CD4-positive, alpha-beta T cell treated with Interleukin-15 for 4 hours (primary cell): ENCODE data around the gene LRP2.
A peak's percentile ranks its signal among the peaks of the same experiment; 100 is the strongest.
"Not testable (repeated sequence)": the region's sequence is repeated elsewhere in the genome, so short reads cannot be mapped to it uniquely, and the experiment has no call there.

ENCODE experiments used
- DNase-seq: peaks from one replicate; pipeline ENCODE4 v3.0.0-alpha.2; 2020; ENCODE audit warnings: low spot score

LRP2 gene

DNA sequence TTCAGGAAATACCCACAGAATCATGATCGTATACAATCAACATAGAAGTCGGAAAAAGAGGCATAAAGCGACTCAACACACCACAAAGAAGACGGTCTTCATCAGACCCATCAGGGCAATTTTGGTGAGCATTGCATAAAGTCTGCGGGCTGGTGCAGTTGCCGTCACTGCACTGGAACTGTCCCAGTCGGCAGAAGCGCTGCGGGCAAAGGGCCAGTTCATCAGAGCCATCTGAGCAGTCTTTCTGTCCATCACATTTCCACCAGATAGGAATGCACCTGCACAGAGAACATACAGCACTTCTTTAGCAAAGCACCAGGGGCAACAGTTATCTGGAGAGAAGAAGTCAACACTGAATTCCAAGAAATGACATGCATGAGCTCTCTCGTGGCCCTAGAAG, 187.2 kb downstream of the LRP2 start:
- no peak for DNase-seq

DNA sequence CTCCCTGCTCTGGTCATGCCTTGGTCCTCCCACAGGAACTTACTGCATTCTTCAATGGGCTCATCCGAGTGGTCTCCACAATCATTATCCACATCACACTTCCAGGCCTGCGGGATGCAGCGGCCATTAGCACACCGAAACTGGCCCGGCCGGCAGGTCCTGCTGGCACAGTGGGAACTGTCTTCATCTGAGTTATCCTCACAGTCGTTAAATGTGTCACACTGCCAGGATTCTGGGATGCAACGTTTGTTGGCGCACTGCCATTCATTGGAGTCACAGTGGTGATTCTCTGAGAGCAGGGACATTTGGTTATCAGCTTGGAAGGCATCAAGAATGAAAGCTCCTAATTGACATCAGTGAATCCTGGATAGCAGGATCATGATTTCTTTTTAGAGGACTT, 188.5 kb downstream of the LRP2 start:
- no peak for DNase-seq

- DNase-seq, result no peak
These were observed 189.4 kb downstream of the LRP2 start for GRCh38 chr2:169172914-169173313.

DNA sequence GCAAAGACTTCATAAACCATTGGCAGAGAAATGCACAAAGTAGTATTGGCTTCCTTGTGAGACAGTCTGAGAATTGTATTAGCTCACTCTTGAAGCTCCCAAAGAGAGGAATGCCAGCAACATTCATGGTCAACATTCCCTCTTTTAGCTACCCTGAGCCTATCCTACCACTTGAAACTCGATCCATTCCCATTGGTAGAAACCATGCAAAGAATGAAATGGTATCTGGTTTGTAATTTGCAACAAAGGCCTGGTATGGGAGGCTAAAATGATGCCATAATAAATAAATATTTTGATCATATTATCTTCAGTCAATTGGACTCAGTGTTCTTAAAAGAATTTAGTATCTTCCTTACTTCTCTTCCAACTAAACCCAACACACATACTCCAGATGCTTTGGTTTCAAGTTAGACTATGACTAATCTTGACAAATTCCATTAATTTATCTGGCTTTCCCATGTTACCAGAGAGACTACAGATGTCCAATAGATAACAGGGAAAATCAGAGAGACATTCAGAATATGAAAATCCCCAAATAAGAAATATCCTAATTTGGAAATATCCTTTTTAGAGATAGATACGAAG, 190.1 kb downstream of the LRP2 start:
- no peak for DNase-seq

DNA sequence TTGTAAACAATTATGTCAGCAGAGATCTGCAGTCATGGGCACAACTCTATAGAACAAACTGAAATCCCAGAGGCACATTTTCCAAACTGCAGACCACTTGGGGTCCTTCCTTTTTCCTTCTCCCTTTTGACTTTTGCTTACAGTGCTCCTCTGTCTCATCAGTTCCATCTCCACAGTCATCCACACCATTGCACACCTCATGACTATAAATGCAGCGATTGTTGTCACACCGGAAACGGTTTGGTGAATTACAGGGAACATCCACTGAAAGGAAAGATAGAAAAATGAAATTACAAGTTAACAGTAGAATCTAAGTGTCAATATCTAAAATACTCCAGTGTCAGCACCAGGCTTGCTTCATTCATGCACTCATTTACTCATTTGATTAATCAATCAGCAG, 196.5 kb downstream of the LRP2 start:
- no peak for DNase-seq

- no peak for DNase-seq
These were observed 198.0 kb downstream of the LRP2 start for GRCh38 chr2:169164311-169164710.

DNA sequence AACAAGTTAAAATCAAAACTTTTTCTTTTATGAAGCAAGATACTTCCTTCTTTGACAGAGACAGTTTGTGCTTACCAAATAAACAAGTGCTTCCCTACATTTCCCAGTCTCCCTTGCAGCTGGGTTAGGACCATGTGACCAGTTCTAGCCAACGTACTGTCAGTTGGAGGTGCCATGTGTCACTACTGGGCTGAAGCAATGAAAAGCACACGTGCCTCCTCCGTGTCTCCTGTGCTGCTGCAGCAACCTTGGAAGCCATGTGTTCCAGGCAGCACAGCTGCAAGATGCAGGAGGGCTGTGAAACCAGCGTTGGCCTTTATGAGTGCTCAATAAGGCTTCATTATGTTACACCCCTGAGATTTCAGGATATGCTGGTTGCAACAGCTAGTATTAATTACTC, 199.7 kb downstream of the LRP2 start:
- DNase-seq, result no peak

GRCh38 chr2:169160926-169161481, 201.3 kb downstream of the LRP2 start:
- DNase-seq, result no peak

DNA sequence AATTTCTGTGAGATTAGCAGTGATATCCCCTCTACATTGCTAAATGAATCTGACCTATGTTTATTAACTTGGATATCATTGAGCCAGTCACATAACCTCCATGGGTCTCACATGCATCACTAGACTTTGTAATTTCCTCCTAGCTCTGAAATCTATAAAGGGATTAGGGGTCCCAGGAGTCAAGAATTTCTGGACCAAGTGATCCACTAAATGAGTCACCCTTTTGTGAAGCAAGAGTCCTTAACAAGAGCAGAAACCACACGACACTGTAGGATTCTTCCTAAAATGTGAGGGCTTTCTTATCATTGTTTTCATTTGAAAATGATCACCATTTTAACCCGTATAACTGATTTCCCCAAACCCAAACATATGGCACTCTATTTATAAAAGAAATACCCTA, 202.6 kb downstream of the LRP2 start:
- DNase-seq, result no peak

GRCh38 chr2:169158874-169159273, 203.5 kb downstream of the LRP2 start:
- no peak for DNase-seq

DNA sequence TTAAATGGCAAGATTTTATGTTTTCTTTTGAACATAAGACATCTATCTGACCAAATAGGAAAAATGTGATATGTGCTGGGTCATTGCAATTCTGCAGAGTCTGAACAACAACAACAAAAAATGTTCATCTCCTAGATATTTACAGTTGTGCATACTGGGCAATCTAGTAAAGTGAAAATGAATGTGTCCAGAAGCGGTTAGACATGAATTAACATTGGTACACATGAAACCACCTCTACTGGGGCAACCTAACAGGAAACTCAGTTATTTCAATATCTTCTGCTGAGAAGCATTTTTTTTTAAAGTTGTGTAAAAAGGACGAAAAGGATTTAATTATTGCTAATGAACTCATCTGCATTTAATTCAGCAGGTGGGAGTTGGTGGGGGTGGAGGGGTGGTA, 216.1 kb downstream of the LRP2 start:
- DNase-seq, result no peak

- no peak for DNase-seq
These were observed 218.3 kb downstream of the LRP2 start for GRCh38 chr2:169143998-169144397.

GRCh38 chr2:169141713-169142352, 220.5 kb downstream of the LRP2 start:
- peak; percentile 64 for DNase-seq

DNA sequence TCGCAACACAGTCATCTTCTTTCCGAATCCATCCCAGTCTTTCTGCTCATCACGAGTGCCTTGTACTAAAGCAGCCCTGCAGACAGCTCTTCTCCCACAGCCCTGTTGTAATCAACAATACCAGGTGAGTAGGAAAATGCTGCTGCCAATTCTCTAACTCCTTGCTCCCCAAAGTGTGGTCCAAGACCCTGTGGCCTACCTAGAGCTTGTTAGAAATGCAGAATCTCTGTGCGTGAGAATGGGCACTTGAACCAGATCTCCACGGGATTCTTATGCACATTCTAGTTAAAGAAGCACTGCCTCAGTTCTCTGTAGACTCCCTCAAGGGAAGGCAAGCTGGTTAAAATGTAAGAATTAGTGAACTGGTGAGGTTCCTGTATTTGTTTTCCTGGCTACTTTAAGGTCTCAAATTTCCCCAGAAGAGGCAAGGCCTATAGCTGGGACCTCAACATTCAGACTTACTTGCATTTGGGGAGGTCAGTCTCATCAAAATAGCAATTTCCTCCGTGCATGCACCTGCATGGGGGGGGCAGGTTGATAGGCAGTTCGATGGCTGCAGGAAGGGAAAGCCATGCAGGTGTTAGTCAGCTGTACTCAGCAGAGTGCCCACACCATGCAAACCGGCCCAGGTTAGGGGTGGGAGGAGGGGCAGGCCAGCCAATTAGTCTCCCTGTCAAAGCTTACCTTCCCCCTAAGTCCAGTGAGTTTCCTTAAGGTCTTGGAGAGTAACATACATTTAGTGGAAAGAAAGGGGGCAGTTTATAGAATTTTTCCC, 222.2 kb downstream of the LRP2 start:
- DNase-seq, result no peak

DNA sequence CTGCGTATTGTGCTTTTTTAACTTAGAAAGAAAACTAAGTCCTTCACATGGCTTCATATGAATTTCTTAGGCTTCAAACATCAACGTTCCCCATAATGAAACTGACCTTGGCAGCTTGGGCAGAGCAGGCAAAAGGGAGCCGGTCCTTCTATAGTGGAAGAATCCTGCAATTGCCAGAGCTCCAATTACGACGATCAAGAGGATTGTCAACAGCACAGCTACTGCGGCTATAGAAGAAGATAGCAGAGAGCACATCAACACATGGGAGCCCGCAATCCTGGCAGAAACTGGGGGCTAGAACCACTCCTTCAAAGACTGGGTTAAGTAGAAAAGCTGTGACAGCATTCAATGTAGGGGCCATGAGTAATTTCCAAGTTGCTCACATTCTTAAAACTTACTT, 223.2 kb downstream of the LRP2 start:
- no peak for DNase-seq

- DNase-seq, result no peak
These were observed 224.4 kb downstream of the LRP2 start for GRCh38 chr2:169137924-169138323.

DNA sequence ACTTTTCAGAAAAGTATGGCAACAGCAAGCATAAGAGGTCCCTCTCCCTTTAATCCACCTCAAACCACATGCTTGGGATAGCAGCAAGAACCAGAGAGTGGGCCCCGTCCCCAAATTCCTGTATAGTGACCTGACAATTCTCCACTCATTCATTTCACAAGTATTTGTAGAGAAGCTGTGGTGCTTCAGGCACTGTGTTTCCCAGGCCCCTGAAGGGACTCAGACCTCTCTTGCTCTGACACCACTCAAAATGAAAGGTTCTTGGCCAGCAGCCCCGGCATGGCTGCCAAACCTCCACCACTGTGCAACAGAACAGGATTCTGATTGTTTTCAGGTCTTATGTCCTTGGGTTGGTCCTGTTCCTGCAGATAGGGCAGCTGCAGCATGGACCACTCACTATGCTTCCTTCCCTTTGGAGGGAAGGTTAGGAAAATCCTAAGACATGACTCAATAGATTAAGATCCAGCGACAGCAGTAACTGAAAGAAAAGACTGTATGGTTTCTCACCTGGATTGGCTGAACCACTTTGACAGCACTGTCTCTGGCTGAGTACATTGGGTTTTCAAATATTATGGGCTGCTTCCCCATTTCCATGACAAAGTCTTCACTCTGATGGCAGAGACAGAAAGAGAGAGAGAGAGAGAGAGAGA, 225.3 kb downstream of the LRP2 start:
- DNase-seq, result no peak

DNA sequence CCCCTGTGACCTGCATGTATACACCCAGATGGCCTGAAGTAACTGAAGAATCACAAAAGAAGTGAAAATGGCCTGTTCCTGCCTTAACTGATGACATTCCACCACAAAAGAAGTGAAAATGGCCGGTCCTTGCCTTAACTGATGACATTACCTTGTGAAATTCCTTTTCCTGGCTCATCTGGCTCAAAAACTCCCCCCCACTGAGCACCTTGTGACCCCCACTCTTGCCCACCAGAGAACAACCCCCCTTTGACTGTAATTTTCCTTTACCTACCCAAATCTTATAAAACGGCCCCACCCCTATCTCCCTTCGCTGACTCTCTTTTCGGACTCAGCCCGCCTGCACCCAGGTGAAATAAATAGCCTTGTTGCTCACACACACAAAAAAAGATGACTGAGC, 225.9 kb downstream of the LRP2 start:
- not testable (repeated sequence) for DNase-seq

- not testable (repeated sequence) for DNase-seq
These were observed 228.1 kb downstream of the LRP2 start for GRCh38 chr2:169134272-169134671.

- peak; percentile 65 for DNase-seq
These were observed 230.5 kb downstream of the LRP2 start for GRCh38 chr2:169131587-169132512.

DNA sequence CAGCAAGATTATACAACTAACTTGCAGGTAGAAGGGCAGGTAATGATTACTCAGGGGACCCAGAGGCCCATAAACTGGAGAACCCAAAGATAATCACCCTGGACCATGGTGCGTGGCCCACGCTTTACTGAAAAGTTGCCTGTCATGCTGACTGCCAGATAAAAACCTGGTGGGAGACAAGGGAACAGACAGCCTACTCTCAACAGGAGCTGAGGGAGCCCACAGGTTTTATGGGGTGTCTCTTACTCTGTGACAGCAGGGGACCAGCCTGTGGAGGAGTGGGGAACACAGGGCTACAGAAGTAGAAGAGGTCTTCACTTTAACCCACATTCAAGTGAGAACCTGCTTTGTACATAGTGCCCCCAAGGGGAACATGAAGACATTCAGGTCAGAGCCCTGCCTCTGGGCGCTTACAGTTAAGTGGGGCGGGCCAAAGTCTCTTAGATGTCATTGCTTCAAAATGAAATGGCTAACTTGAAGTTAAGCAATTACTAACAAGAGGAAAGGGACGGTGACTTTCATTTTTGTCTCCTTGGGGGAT, 232.6 kb downstream of the LRP2 start:
- DNase-seq, result no peak
